ENCODE measurements around the gene KRT6A.

DNA sequence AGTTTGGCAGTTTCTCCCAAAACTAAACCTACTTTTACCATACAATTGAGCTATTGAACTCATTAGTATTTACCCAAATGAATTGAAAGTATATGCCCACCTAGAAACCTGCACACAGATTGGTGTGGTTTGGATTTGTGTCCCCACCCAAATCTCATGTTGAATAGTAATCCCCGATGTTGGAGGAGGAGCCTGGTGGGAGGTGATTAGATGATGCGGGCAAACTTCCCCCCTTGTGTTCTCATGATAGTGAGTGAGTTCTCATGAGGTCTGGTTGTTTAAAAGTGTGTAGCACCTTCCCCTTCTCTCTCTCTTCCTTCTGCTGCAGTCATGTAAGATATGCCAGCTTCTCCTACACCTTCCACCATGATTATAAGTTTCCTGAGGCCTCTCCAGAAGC is 15.4 kb downstream of the KRT6A start:
- TF ChIP-seq, protein P1, sequence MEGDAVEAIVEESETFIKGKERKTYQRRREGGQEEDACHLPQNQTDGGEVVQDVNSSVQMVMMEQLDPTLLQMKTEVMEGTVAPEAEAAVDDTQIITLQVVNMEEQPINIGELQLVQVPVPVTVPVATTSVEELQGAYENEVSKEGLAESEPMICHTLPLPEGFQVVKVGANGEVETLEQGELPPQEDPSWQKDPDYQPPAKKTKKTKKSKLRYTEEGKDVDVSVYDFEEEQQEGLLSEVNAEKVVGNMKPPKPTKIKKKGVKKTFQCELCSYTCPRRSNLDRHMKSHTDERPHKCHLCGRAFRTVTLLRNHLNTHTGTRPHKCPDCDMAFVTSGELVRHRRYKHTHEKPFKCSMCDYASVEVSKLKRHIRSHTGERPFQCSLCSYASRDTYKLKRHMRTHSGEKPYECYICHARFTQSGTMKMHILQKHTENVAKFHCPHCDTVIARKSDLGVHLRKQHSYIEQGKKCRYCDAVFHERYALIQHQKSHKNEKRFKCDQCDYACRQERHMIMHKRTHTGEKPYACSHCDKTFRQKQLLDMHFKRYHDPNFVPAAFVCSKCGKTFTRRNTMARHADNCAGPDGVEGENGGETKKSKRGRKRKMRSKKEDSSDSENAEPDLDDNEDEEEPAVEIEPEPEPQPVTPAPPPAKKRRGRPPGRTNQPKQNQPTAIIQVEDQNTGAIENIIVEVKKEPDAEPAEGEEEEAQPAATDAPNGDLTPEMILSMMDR (IDR thresholded peaks at IDR 0.05): no peak
- TF ChIP-seq POLR2A (IDR thresholded peaks at IDR 0.05): no peak

Measured in prostate gland (tissue), 2 donors.